Measurements from ENCODE around the gene DLG5.

The DLG5 gene

GRCh38 chr10:77961668-77962067 is 35.1 kb upstream of the DLG5 start:
- TF ChIP-seq CTCF (conservative IDR thresholded peaks at IDR 0.05), result no peak
- TF ChIP-seq ZFX (IDR thresholded peaks at IDR 0.05), result no peak
- H3K27ac ChIP-seq, result no peak overlapping the region

GRCh38 chr10:77960829-77961329 is 34.3 kb upstream of the DLG5 start:
- no peak for TF ChIP-seq CTCF (conservative IDR thresholded peaks at IDR 0.05)
- TF ChIP-seq ZFX (IDR thresholded peaks at IDR 0.05), result no peak
- no peak overlapping the region for H3K27ac ChIP-seq

GRCh38 chr10:77959887-77960455 is 33.4 kb upstream of the DLG5 start:
- TF ChIP-seq ZFX (IDR thresholded peaks at IDR 0.05) (no peak), CTCF (conservative IDR thresholded peaks at IDR 0.05) (no peak)

GRCh38 chr10:77959384-77959783 is 32.8 kb upstream of the DLG5 start:
- TF ChIP-seq ZFX (IDR thresholded peaks at IDR 0.05) (no peak), CTCF (conservative IDR thresholded peaks at IDR 0.05) (no peak)

More at GRCh38 chr10:77959887-77960455, 33.4 kb upstream of the DLG5 start:
- H3K27ac ChIP-seq, result no peak overlapping the region

GRCh38 chr10:77955136-77955535 is 28.6 kb upstream of the DLG5 start:
- no peak for TF ChIP-seq ZFX (IDR thresholded peaks at IDR 0.05)
- TF ChIP-seq CTCF (conservative IDR thresholded peaks at IDR 0.05), result no peak

More at GRCh38 chr10:77959384-77959783, 32.8 kb upstream of the DLG5 start:
- no peak overlapping the region for H3K27ac ChIP-seq

GRCh38 chr10:77949167-77949566 is 22.6 kb upstream of the DLG5 start:
- no peak overlapping the region for H3K27ac ChIP-seq
- no peak for TF ChIP-seq ZFX (IDR thresholded peaks at IDR 0.05)
- TF ChIP-seq CTCF (conservative IDR thresholded peaks at IDR 0.05), result no peak

More at GRCh38 chr10:77955136-77955535, 28.6 kb upstream of the DLG5 start:
- no peak overlapping the region for H3K27ac ChIP-seq

- H3K27ac ChIP-seq, result no peak overlapping the region
- TF ChIP-seq ZFX (IDR thresholded peaks at IDR 0.05), result no peak
- no peak for TF ChIP-seq CTCF (conservative IDR thresholded peaks at IDR 0.05)
These were observed 19.5 kb upstream of the DLG5 start for GRCh38 chr10:77946084-77946483.
